Measurements from ENCODE around the gene GIT2. TPM values are rescaled to one million over a fixed set of nuclear protein-coding genes. Genes with fewer than 3 reads are reported as not detected.

Gene GIT2
- total RNA-seq, 1 donor = 43.4 TPM

DNA sequence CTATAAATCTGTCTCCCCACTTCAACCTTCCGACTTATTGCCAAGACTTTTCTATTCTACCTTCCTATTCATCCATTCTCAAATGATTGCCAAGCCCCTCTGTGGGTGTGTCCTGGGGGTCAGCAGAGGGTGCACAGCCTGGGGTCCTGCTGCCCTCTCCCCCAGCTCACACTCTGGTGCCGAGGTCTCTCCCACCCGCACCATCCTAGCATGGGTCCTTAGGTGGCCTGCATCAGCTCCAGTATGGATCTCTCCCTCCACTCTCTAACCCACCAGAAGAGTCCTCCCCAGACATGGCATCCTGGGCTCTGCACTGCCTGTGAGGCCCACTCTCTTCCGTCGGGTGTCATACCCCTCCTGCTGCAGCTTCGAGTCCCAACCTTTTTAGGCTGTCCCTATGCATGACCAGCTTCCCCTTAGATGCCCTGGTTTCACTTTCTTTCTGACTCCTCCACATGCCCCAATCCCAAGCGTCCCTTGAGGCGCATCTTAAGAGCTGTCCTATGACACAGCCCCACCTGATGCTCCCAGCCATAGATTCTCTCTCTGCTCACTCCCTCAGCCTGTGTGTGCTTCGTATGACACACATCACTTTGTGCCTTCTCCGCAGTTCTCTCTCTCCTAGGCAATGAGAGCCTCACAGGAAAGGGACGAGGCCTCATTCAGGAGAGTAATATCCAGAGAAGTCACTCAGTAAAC, 43.9 kb downstream of the GIT2 start:
- H3K4me2 ChIP-seq (ENCODE audit: insufficient read depth, low read length) = peak overlapping the region; percentile 69
- H2AFZ ChIP-seq (ENCODE audit: low read length) = no peak overlapping the region
- peaks cover 43% of the 10 kb centered on the region for H3K36me3 ChIP-seq (ENCODE audit: insufficient read depth, low read length)
- no peak overlapping the region for H3K4me3 ChIP-seq (ENCODE audit: insufficient read depth, low read length)
- H3K79me2 ChIP-seq (ENCODE audit: insufficient read depth, low read length) = peaks cover 6% of the 10 kb centered on the region
- DNase-seq (ENCODE audit: insufficient read length, low spot score, missing footprints) = peak; percentile 56
- peaks cover 56% of the 10 kb centered on the region for H3K4me1 ChIP-seq (ENCODE audit: insufficient read depth, low read length)
- TF ChIP-seq, protein P1, sequence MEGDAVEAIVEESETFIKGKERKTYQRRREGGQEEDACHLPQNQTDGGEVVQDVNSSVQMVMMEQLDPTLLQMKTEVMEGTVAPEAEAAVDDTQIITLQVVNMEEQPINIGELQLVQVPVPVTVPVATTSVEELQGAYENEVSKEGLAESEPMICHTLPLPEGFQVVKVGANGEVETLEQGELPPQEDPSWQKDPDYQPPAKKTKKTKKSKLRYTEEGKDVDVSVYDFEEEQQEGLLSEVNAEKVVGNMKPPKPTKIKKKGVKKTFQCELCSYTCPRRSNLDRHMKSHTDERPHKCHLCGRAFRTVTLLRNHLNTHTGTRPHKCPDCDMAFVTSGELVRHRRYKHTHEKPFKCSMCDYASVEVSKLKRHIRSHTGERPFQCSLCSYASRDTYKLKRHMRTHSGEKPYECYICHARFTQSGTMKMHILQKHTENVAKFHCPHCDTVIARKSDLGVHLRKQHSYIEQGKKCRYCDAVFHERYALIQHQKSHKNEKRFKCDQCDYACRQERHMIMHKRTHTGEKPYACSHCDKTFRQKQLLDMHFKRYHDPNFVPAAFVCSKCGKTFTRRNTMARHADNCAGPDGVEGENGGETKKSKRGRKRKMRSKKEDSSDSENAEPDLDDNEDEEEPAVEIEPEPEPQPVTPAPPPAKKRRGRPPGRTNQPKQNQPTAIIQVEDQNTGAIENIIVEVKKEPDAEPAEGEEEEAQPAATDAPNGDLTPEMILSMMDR (IDR thresholded peaks at IDR 0.05; ENCODE audit: extremely low read depth, low read depth, low read length) = no peak
- no peaks in the 10 kb centered on the region for H3K27me3 ChIP-seq (ENCODE audit: insufficient read depth, low read length)
- no peaks in the 10 kb centered on the region for H4K20me1 ChIP-seq (ENCODE audit: insufficient read depth, low read length)
- H3K27ac ChIP-seq (ENCODE audit: low read depth, low read length) = peak overlapping the region; percentile 97
- no peaks in the 10 kb centered on the region for H3K9me3 ChIP-seq (ENCODE audit: low read depth, low read length)

DNA sequence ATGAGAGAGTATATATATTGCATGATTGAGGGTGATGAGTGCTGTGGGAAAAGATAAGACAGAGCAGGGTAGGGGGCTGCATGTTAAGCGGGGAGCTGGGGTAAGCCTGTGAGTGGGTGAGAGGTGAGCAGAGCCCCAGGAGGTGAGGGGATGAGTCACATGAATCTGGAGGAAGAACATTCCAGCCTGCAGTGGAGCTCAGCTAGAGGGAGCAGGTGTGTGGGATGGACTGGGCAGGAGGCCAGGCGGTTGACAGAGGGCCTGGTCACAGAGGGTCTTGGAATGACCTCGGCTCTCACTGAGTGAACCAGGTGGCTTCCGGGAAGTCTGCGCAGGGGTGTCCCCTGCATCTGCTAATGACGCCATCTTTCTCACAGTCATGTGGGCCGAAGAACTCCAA, 44.4 kb downstream of the GIT2 start:
- H3K4me3 ChIP-seq (ENCODE audit: insufficient read depth, low read length) = peak overlapping the region; percentile 34
- H3K4me2 ChIP-seq (ENCODE audit: insufficient read depth, low read length) = peak overlapping the region; percentile 69
- TF ChIP-seq, protein P1 (IDR thresholded peaks at IDR 0.05; ENCODE audit: extremely low read depth, low read depth, low read length) = no peak
- no peaks in the 10 kb centered on the region for H3K27me3 ChIP-seq (ENCODE audit: insufficient read depth, low read length)
- DNase-seq (ENCODE audit: insufficient read length, low spot score, missing footprints) = peak; percentile 79
- H4K20me1 ChIP-seq (ENCODE audit: insufficient read depth, low read length) = no peaks in the 10 kb centered on the region
- H2AFZ ChIP-seq (ENCODE audit: low read length) = no peak overlapping the region
- H3K27ac ChIP-seq (ENCODE audit: low read depth, low read length) = peak overlapping the region; percentile 97
- H3K79me2 ChIP-seq (ENCODE audit: insufficient read depth, low read length) = peaks cover 10% of the 10 kb centered on the region
- H3K9me3 ChIP-seq (ENCODE audit: low read depth, low read length) = no peaks in the 10 kb centered on the region
- H3K4me1 ChIP-seq (ENCODE audit: insufficient read depth, low read length) = peaks cover 61% of the 10 kb centered on the region
- peaks cover 45% of the 10 kb centered on the region for H3K36me3 ChIP-seq (ENCODE audit: insufficient read depth, low read length)

DNA sequence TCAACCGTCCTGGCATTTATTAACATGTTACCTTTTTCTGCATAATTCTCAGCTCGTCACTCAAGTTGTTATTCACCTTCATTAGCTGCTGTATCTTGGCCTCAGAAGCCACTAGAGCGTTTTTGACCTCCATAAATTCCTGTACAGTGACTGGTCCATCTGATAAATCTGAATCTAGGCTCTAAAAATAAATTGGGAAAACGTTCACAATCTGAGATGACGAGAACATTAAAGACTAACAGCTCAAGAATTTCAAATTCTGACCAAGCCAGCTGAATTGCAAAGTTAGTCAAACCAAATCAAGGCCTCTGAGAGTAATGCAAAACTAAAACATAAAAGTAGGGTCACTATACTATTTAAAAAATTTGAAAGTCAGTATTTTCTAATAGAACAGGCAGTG, 45.0 kb downstream of the GIT2 start:
- Histone ChIP-seq H3K27ac (ENCODE audit: low read depth, low read length) (peak overlapping the region; percentile 97), H3K27me3 (ENCODE audit: insufficient read depth, low read length) (no peaks in the 10 kb centered on the region), H3K4me1 (ENCODE audit: insufficient read depth, low read length) (peaks cover 68% of the 10 kb centered on the region), H3K9me3 (ENCODE audit: low read depth, low read length) (no peaks in the 10 kb centered on the region), H2AFZ (ENCODE audit: low read length) (no peak overlapping the region), H3K4me2 (ENCODE audit: insufficient read depth, low read length) (peak overlapping the region; percentile 69), H4K20me1 (ENCODE audit: insufficient read depth, low read length) (no peaks in the 10 kb centered on the region), H3K79me2 (ENCODE audit: insufficient read depth, low read length) (peaks cover 10% of the 10 kb centered on the region), H3K4me3 (ENCODE audit: insufficient read depth, low read length) (peak overlapping the region; percentile 34), H3K36me3 (ENCODE audit: insufficient read depth, low read length) (peaks cover 45% of the 10 kb centered on the region)
- peak; percentile 84 for DNase-seq (ENCODE audit: insufficient read length, low spot score, missing footprints)
- TF ChIP-seq, protein P1 (IDR thresholded peaks at IDR 0.05; ENCODE audit: extremely low read depth, low read depth, low read length) = no peak

DNA sequence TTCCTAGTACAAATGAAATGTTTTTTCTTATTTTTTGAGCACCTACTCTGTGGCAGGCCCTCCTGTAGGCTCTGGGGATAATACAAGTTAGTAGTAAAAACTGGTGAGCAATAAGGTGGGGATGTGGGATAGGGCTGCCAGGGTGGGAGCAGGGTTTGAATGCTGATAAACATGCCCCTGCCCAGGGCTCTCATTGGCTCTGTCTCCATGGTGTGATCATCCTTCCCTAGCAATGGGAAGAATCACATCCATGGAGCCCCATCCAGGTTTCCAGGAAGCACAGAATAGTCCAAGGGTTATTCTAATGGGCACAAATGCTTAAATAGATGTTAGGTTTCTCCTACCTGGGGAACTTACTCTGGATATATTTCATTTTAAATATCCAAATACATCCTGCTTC, 45.5 kb downstream of the GIT2 start:
- Histone ChIP-seq H3K79me2 (ENCODE audit: insufficient read depth, low read length) (peaks cover 10% of the 10 kb centered on the region), H3K36me3 (ENCODE audit: insufficient read depth, low read length) (peaks cover 44% of the 10 kb centered on the region), H3K4me2 (ENCODE audit: insufficient read depth, low read length) (peak overlapping the region; percentile 54), H2AFZ (ENCODE audit: low read length) (no peak overlapping the region), H4K20me1 (ENCODE audit: insufficient read depth, low read length) (no peaks in the 10 kb centered on the region), H3K27ac (ENCODE audit: low read depth, low read length) (peak overlapping the region; percentile 97), H3K4me1 (ENCODE audit: insufficient read depth, low read length) (peaks cover 68% of the 10 kb centered on the region), H3K27me3 (ENCODE audit: insufficient read depth, low read length) (no peaks in the 10 kb centered on the region), H3K9me3 (ENCODE audit: low read depth, low read length) (no peaks in the 10 kb centered on the region), H3K4me3 (ENCODE audit: insufficient read depth, low read length) (no peak overlapping the region)
- TF ChIP-seq, protein P1 (IDR thresholded peaks at IDR 0.05; ENCODE audit: extremely low read depth, low read depth, low read length) = no peak
- no peak for DNase-seq (ENCODE audit: insufficient read length, low spot score, missing footprints)

All from osteoblast (primary cell).